Activated naive CD8-positive, alpha-beta T cell treated with anti-CD3 and anti-CD28 coated beads, Interleukin-2, amount 50 U/mL, for 16 hours (primary cell): Measurements from ENCODE around the gene NDUFAF8.
A peak's percentile ranks its signal among the peaks of the same experiment; 100 is the strongest.

Source experiments
- DNase-seq: peaks from one replicate; pipeline ENCODE4 v3.0.0-alpha.2; 2020; ENCODE audit warnings: low read depth, low spot score

Gene NDUFAF8

GRCh38 chr17:81238815-81239713 is at the start of gene NDUFAF8, which contains the start of gene TEPSIN:
Gene NDUFAF8 (plus strand): TSS chr17:81239318. CDS start chr17:81239364, 46 bp downstream.
Gene TEPSIN (minus strand): TSS chr17:81239055. CDS start chr17:81239033, 22 bp downstream.
- peak; percentile 85 for DNase-seq

DNA sequence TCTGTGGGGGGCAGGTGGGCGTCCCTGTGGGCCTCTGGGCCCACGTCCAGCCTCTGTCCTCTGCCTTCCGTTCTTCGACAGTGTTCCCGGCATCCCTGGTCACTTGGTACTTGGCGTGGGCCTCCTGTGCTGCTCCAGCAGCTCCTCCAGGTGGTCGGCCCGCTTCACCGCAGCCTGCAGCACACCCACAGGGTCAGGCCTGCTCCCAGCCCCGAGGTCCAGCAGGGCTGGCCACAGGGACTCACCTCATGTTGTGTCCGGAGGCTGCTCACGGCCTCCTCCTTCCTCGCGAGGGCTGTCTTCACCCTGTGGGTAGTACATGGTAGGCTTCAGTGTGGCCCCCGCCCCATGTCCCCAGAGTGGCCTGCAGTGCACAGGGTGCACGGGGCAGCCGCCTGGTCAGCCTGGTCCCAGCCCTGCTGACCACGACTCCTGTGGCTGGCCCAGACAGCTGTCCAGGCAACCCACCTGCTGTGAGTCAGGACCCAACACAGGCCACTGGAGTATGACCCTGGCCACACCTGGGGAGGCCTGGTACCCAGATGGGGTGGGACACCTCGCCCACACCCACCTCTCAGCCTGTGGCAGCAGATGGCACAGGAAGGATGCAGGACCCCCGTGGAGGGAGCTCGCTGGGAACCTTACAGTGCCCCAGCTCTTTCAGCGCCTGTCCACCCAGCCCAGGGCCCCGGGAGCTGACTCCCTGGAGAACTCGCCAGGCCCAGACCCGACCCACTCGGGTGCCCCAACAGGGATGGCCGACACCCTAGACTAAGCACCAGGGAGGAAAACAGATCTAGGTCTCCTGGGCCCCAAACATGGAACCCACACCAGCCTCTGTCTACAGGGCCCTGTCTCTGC is 49.2 kb upstream of the NDUFAF8 start:
- no peak for DNase-seq

DNA sequence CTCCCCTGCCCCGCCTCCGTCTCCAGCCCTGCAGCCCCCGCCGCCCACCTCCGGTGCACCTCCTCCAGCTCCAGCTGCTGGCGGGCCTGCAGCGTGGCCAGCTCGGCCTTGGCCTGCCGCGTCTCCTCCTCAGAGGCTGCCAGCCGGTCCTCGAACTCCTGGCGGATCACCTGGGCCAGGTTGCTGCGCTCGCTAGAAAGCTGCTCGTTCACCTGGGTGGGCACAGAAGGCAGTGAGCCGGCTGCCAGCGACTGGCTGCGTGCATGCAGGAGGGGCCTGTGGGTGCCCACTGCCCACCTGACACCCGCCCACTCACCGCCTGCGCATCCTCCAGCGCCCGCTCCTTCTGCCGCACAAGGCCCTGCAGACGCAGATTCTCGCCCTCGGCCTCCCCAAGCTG is 48.5 kb upstream of the NDUFAF8 start:
- no peak for DNase-seq

DNA sequence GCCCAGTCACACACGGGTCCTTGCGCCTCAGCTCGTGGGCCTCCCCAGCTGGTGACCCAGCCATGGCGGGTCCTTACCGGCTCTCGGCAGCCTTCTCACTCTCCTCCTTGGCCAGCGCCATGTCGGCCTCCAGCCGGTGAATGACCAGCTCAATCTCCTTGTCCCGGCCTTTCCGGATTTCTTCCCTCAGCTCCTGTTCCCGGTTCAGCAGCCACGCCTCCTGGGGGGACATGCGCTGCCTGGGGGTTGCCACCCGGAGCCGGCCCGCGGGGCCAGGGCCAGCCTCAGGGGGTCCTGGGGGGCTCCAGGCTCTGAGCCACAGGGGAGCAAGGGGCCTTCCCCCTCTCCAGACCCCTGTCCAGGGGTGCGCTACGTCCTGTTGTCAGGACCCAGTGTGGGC is 48.0 kb upstream of the NDUFAF8 start:
- DNase-seq, result no peak

DNA sequence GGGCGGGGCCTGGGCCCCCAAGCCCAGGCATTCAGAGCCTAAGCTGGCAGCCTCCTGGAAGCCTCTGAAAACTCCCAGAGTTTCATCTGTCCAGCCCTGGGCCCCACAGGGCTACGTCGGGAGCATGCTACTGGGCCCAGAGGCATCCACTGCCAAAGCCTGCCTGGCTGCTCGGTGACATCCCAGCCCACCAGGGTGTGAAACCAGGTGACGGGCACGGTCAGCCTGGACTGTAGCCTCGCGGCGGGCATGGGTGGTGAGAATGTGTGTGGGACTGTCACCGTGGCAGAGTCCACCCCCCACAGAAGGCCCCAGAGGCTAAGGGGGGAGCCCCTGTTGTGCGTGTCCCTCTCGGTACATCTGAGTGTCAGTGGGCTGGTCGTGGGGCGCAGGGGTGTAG is 47.5 kb upstream of the NDUFAF8 start:
- no peak for DNase-seq

GRCh38 chr17:81192386-81193050 is 46.6 kb upstream of the NDUFAF8 start:
- DNase-seq, result no peak

DNA sequence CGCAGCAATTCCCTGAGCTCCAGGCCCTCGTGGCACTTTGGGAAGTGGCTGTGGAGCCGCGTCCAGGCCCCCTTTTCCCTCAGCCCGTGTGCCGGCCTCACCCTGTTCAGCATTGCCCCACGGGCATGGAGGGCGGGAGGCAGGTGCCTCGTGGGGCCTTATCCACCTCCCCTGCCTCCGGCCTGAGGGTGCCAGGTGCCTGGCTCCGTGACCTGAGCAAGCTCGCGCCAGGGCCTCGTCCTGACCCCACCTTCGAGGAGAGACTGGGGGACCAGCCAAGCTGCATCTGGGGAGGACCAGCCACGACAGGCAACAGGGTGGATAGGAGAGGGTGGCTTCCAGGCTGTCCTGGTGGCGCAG is 46.1 kb upstream of the NDUFAF8 start:
- no peak for DNase-seq

GRCh38 chr17:81193470-81194224 is 45.5 kb upstream of the NDUFAF8 start:
- DNase-seq, result no peak

DNA sequence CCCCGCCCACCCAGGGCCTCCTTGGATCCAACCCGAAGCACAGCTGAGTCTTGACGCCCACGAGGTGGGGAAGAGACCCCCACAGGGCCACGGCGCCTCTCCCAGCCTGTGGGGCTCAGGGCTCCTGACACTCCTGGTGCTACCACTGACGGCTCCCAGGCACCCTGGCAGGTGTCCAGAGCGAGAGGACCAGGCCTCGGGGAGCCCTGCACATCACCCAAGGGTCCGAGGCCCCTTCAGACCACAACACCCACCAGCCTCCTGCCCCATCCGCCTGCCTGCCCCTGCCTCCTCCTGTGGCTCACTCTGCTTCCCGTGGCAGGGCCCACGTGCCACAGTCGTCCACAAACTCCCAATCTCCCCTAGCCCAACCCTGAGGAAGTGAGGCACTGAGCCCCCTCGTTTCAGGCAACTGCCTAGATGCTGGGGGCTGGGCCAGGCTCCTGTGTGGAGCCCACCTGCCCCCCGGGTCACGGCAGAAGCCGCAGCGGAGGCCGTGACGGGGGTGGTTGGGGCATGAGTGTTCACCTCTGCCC is 44.8 kb upstream of the NDUFAF8 start:
- DNase-seq, result no peak

DNA sequence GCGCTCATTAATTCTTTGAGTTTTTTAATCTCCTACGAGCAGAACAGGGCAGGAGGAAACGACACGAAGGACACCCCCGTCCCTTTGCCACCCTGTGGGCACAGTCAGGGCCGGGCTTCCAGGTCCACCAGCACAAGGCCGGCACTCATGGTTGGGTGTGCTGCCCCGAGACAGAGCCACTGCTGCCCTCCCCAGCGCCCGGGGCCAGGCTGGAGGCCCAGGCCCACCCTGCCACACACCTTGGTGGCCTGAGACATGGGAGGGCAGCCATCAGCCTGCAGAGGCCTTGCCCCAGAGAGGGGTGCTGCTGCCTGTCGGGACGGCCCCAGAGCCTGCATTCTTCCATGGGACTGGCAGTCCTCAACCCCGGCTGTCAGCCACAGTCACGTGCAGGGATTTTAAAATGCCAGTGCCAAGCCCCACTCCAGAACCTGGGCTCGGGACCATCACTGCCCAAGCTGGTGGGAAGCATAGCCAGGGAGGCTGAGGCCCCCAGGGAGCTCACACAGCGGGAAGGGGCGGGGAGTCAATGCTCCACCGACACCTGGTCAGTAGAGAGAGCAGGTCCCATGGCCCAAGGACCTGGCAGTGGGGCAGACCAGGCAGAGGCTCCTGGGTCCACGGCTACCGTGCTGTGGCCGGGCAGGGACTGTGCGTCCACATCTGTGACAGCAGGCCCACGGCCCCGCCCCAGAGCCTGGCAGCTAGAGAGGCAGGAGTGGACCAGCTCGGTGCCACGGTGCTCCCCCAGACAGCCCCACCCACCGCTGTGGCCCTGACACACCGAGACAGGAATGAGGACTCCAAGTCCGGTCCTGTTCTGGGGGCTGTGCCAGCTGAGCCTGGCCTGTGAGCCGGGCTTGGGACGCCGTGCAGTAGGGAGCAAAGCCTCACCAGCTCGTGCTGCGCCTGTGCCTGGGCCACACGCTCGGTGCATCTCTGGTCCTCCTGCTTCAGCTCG is 43.9 kb upstream of the NDUFAF8 start:
- DNase-seq, result no peak

DNA sequence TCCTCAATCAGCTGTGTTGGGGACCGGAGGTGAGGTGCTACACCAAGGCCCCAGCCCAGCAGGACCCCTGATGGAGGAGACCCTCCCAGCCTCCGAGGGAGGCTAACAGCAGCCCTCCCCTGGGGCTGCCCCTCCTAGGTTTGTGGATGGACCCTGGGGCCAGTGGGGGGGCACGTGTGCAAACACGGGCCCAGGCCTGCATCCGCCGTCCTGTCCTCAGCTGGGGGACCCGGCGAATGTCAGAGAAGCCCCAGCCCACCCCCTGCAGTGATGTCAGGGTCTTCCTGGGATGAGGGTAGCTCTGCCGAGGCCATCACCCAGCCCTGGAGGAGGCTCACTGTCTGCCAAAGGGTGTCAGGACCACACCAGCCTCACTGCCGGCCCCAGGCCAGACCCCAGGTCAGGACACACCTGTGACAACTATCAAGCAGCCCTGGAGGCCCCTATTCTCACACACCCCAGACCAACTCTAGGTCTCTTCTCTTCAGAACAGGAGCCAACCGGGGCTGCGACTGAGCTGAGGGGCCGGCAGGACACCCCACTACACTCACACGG is 43.1 kb upstream of the NDUFAF8 start:
- no peak for DNase-seq

DNA sequence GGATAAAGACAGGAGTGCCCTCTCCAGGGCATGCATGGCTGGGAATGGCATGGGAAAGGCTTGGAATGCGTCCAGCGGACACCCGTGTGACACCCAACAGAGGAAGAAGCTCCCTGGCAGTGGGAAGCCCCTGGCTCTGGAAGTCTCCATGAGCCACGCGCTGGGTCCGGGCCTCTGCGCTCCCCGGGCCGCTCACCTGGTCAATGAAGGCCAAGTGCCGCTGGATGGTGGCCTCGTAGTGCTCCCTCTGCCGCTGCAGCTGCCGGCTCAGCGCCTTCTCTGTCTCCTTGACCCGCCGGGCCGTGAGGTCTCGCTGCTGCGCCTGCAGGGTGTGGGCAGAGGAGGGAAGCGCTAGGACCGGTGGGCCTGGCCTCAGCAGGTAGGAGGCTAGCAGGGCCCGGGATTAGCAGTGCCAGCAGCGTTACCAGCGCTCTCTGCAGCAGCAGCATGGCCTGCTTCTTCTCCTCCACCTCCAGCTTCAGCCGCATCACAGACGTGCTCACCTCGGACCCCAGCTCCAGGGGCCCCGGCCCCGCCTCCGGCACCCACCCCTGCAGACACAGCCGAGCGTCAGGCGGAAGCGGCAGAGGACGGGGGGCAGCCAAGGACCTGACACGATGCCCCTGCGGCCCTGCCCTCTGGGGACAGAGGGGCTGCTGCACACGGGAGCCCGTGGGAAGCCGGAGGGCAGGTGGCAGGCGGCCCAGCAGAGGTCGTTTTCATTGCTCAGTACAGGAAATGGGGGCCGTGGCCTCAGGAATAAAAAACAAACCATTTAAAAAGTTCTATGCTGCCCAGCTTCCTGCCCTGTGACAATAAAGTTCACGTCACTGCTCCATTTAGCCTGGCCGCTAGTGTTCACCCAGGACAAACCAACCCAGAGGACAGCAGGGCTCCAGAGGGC is 42.4 kb upstream of the NDUFAF8 start:
- DNase-seq, result no peak

GRCh38 chr17:81197409-81197795 is 41.7 kb upstream of the NDUFAF8 start:
- no peak for DNase-seq

DNA sequence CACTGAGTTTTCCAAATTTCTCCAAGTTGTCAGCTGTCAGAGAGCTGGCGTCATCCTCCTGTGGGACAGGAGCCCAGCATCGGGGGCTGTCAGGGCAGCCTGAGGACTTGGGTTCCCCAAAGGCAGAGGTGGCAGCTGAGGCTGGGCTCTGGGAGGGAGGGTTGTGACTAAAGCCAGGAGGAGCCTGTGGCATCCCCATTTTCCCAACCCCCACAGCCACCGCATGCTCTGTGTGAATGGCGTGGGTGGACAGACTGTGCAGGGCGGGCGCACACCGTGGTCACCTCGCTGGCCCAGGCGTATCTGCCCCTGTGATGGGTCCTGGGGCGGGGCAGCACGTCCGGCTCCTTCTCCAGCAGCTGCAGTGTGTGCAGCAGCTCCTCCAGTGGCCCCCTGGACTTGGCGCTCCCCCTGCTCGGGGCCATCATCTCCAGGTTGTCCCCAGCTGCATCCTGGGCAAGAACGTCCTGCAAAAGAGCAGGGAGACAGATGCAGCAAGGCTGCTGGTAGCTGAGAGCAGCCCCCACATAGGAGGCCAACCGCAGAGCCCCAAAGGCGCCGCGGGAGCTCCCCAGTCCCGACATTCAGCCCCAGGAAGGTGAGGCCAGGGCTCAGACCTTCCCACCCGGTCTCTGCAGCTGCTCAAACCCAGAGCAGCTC is 41.2 kb upstream of the NDUFAF8 start:
- DNase-seq, result no peak

GRCh38 chr17:81198826-81199481 is 40.2 kb upstream of the NDUFAF8 start:
- DNase-seq, result no peak

DNA sequence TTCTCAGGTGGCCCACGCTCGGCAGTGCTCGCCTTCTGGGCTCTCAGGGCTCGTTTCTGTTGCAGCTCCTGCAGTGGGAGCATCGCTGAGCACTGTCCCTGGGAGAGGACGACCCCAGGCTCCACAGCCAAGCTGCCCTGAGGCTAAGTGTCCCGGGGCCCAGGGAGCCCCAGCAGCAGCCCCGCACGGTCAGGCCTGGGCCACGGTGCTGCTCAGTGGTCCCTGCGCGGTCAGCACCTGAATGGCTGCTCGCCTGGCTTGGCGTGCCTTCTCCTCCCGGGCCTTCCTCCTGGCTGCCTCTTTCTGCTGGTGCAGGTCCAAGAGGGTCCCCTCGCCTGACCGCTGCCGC is 39.7 kb upstream of the NDUFAF8 start:
- DNase-seq, result no peak

- no peak for DNase-seq
These were observed 38.9 kb upstream of the NDUFAF8 start for GRCh38 chr17:81200201-81200600.
